Endothelial cell of umbilical vein (primary cell): Measurements from ENCODE around the gene CDK15.

Experiments used
- CTCF ChIP-seq, 2 donors: IDR thresholded peaks; 1 replicate in 1 of 2; 2 replicates in 1 of 2; pipeline ENCODE4 v1.5.1; 2011; ENCODE audit warnings: low read length in 2 of 2, mild to moderate bottlenecking in 2 of 2, moderate library complexity in 2 of 2, control low read depth in 1 of 2, inconsistent platforms in 1 of 2, low read depth in 1 of 2; ENCODE audit not compliant: insufficient read depth in 1 of 2; ENCODE audit errors: extremely low read depth in 1 of 2
- MAX ChIP-seq: IDR thresholded peaks from 2 replicates; pipeline ENCODE4 v1.6.1; 2011; ENCODE audit not compliant: insufficient read depth, insufficient read length
- POLR2A ChIP-seq: IDR thresholded peaks from 2 replicates; pipeline ENCODE4 v1.6.1; 2012; ENCODE audit warnings: low read depth, mild to moderate bottlenecking, control low read depth, low read length

- no peak for TF ChIP-seq MAX
- TF ChIP-seq CTCF (IDR thresholded peaks at IDR 0.05; ENCODE audit: extremely low read depth in 1 of 2, insufficient read depth in 1 of 2, low read depth in 1 of 2, low read length in 2 of 2): no peak
- TF ChIP-seq POLR2A: no peak
Measured at GRCh38 chr2:201784563-201784962, 21.8 kb upstream of the CDK15 start.
